ENCODE measurements around the gene TET1. TPM values are rescaled to one million over a fixed set of nuclear protein-coding genes. Genes with fewer than 3 reads are reported as not detected.

TET1 gene
- total and polyA plus RNA-seq, 2 experiments from 2014 or later, result 37.2 to 90.5 TPM

DNA sequence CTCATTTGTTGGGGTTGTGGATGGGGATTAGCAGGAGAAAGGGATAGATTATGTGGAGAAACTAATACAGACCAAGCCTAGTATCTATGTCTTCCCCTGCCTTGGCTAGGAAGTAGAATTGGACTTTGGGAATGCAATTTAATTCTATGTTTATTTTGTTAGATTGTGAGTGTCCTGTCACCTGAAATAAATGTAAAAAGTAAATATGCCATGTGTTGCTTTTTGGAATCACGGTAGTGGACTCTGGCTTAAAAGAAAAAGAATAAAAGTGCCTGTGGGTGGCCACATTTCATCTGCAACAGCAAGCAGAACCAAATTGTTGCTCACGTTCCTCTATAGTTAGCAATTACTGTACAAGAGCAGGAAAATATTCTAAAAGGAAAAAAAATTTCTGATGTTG, 42.3 kb downstream of the TET1 start (continued):
- TF ChIP-seq EZH2 (IDR thresholded peaks at IDR 0.05; ENCODE audit: low read depth, unreplicated experiment), result no peak
- TF ChIP-seq JUNB (IDR thresholded peaks at IDR 0.05; ENCODE audit: unreplicated experiment), result no peak
- no peak for TF ChIP-seq EZH2phosphoT487 (IDR thresholded peaks at IDR 0.05; ENCODE audit: unreplicated experiment)
- TF ChIP-seq STAT1 (IDR thresholded peaks at IDR 0.05; ENCODE audit: unreplicated experiment), result no peak
- TF ChIP-seq, protein P1, sequence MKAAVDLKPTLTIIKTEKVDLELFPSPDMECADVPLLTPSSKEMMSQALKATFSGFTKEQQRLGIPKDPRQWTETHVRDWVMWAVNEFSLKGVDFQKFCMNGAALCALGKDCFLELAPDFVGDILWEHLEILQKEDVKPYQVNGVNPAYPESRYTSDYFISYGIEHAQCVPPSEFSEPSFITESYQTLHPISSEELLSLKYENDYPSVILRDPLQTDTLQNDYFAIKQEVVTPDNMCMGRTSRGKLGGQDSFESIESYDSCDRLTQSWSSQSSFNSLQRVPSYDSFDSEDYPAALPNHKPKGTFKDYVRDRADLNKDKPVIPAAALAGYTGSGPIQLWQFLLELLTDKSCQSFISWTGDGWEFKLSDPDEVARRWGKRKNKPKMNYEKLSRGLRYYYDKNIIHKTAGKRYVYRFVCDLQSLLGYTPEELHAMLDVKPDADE (IDR thresholded peaks at IDR 0.05), result no peak
- TF ChIP-seq ZNF114 (CRISPR knock-in tag; IDR thresholded peaks at IDR 0.05), result no peak
- TF ChIP-seq REST (IDR thresholded peaks at IDR 0.05; ENCODE audit: unreplicated experiment), result no peak
- TF ChIP-seq, protein P2, sequence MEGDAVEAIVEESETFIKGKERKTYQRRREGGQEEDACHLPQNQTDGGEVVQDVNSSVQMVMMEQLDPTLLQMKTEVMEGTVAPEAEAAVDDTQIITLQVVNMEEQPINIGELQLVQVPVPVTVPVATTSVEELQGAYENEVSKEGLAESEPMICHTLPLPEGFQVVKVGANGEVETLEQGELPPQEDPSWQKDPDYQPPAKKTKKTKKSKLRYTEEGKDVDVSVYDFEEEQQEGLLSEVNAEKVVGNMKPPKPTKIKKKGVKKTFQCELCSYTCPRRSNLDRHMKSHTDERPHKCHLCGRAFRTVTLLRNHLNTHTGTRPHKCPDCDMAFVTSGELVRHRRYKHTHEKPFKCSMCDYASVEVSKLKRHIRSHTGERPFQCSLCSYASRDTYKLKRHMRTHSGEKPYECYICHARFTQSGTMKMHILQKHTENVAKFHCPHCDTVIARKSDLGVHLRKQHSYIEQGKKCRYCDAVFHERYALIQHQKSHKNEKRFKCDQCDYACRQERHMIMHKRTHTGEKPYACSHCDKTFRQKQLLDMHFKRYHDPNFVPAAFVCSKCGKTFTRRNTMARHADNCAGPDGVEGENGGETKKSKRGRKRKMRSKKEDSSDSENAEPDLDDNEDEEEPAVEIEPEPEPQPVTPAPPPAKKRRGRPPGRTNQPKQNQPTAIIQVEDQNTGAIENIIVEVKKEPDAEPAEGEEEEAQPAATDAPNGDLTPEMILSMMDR (conservative IDR thresholded peaks at IDR 0.05; ENCODE audit: low read depth in 2 of 2), result no peak
- no peak for TF ChIP-seq NANOG (IDR thresholded peaks at IDR 0.05; ENCODE audit: borderline replicate concordance)

- Histone ChIP-seq H3K4me2 (peak overlapping the region; percentile 24; the same call in 1 of the 2 replicates), H3K27me3 (ENCODE audit: insufficient read depth) (no peaks in the 10 kb centered on the region), H4K20me1 (replicated peaks; ENCODE audit: insufficient read depth) (0 out of 2 replicates have a peak, but pooled peaks cover 13% of the 10 kb centered on the region), H3F3A (replicated peaks; ENCODE audit: low read depth) (peaks cover 16% of the 10 kb centered on the region), H3K79me2 (replicated peaks; ENCODE audit: insufficient read depth) (peaks cover 76% of the 10 kb centered on the region), H3K36me3 (ENCODE audit: insufficient read depth) (peaks cover 21% of the 10 kb centered on the region; the same call in 1 of the 2 replicates), H3K9me2 (ENCODE audit: insufficient read depth) (no peaks in the 10 kb centered on the region), H2AFZ (no peak overlapping the region), H3K4me3 (no peak overlapping the region), H3K27ac (ENCODE audit: low read depth) (peak overlapping the region; percentile 61; the same call in 1 of the 2 replicates), H3K4me1 (ENCODE audit: insufficient read depth) (peaks cover 39% of the 10 kb centered on the region)
- peaks cover 6% of the 10 kb centered on the region for H3K27me3 Mint-ChIP-seq (ENCODE audit: insufficient read depth, low read depth, poor library complexity)
- H3K9me3 Mint-ChIP-seq, result no peaks in the 10 kb centered on the region; the same call in 2 of the 3 replicates
- peaks cover 39% of the 10 kb centered on the region for H3K36me3 Mint-ChIP-seq (ENCODE audit: low read depth)
- H3K27ac Mint-ChIP-seq, result no peak overlapping the region
- DNase-seq (ENCODE audit: low spot score), result peak; percentile 37
- no peak overlapping the region; the same call in 2 of the 3 replicates for H3K4me3 Mint-ChIP-seq
- no peak for ATAC-seq
- peaks cover 52% of the 10 kb centered on the region for H3K4me1 Mint-ChIP-seq
- TF ChIP-seq ZNF462 (CRISPR knock-in tag; IDR thresholded peaks at IDR 0.05) (no peak), ZNF331 (CRISPR knock-in tag; IDR thresholded peaks at IDR 0.05; ENCODE audit: low read depth) (no peak), ZNF114 (CRISPR knock-in tag; IDR thresholded peaks at IDR 0.05) (no peak), JUNB (IDR thresholded peaks at IDR 0.05; ENCODE audit: unreplicated experiment) (no peak)
These were observed 43.6 kb downstream of the TET1 start for GRCh38 chr10:68603766-68604165.

Data from GM23338 (cell line).